Ovary (tissue), 9 donors: Measurements from ENCODE around the gene NPHP3. TPM values are rescaled to one million over a fixed set of nuclear protein-coding genes. Genes with fewer than 3 reads are reported as not detected.

Experiments used
- DNase-seq, 5 donors: peaks; one replicate each; pipeline ENCODE4 v3.0.0-alpha.2; 2019 to 2020
- H3K27ac ChIP-seq, 2 donors: fragments of 200-600 bp; one replicate each; pipeline versions ENCODE4 v1.5.1 to v1.8.0; 2019 to 2022
- H3K27me3 ChIP-seq: fragments of 200-600 bp; one replicate; pipeline ENCODE4 v1.8.0; 2022
- H3K36me3 ChIP-seq: fragments of 200-600 bp; sonication (generic); one replicate; pipeline ENCODE4 v1.5.1; 2019
- H3K4me1 ChIP-seq: one replicate; pipeline ENCODE4 v1.8.1; 2013; ENCODE audit warnings: mild to moderate bottlenecking, moderate library complexity; ENCODE audit not compliant: insufficient read depth
- H3K4me3 ChIP-seq: fragments of 200-600 bp; sonication (generic); one replicate; pipeline ENCODE4 v1.5.1; 2017
- H3K9me3 ChIP-seq, 2 donors: fragments of 200-600 bp in 1 of 2; sonication (generic) in 1 of 2; one replicate each; pipeline versions ENCODE4 v1.5.1 to v1.8.1; 2013 to 2019; ENCODE audit warnings: mild to moderate bottlenecking in 1 of 2, moderate library complexity in 1 of 2
- EP300 ChIP-seq: sonication (generic); formaldehyde crosslinking; IDR thresholded peaks from one replicate; pipeline ENCODE4 v1.6.1; 2017; ENCODE audit warnings: antibody characterized with exemption
- POLR2A ChIP-seq: fragments of 450-650 bp; IDR thresholded peaks from one replicate; pipeline ENCODE4 v1.6.1; 2017; ENCODE audit warnings: antibody characterized with exemption, mild to moderate bottlenecking, moderate library complexity
- WGBS, 3 donors: extraction: QIAGEN DNeasy Blood & Tissue Kit in 1 of 3; methylation state at CpG; one replicate each; pipeline versions ENCODE4 v1.1.5 to v1.1.7; 2013 to 2017; 5-methylcytosine and 5-hydroxymethylcytosine counted together
- intact Hi-C, 4 donors: fragments of 100-400 bp; cut with DNase I; formaldehyde crosslinking; loops; one replicate each; pipeline versions ENCODE4 v1.11.0 to v1.15.1; 2022 to 2023
- polyA plus RNA-seq, 2 donors: library from polyadenylated mRNA; stranded (reverse); fragments of 200-250 nt in 1 of 2; fragments of 350-450 nt in 1 of 2; fragmentation: Illumina TruSeq in 1 of 2; extraction: RNeasy Lipid Tissue Mini Kit (QIAGEN cat#74804) in 1 of 2; gene quantifications; one replicate each; pipeline ENCODE4 v1.2.3, GENCODE V29; 2013 to 2014
- total RNA-seq, 7 donors: library from RNA; depleted of rRNA in 2 of 7; stranded (reverse); fragments of >200 nt in 2 of 7; fragmentation: NEBNext Ultra II Directional in 3 of 7; extraction: Animal tissue kit (Norgen Biotek cat#: 25700) in 3 of 7; gene quantifications; one replicate each; pipeline versions ENCODE4 v1.1.0 to v1.2.4, GENCODE V29; 2016 to 2023
- TF ChIP-seq, protein P1 (sequence below), 3 donors: fragments of 450-650 bp in 2 of 3; fragments of 200-600 bp in 1 of 3; IDR thresholded peaks; one replicate each; pipeline versions ENCODE4 v1.5.1 to v1.8.0; 2016 to 2022; ENCODE audit warnings: antibody characterized with exemption in 3 of 3, mild to moderate bottlenecking in 1 of 3
- donor health status: DM: no; HTN: no; CAD: no; lungs with moderate emphysema.
- donor health status: DM: no; HTN: no; CAD: no.
- donor health status: Bipolar disorder and iron deficiency.
- donor health status: DM: yes; HTN: yes; CAD: no.
- donor health status: DM: no; HTN: no; CAD: no.
- donor health status: DM: yes; HTN: yes; CAD: no.

The NPHP3 gene
- total and polyA plus RNA-seq, 9 donors: 25.8 to 66.9 (median 36.8) TPM

DNA sequence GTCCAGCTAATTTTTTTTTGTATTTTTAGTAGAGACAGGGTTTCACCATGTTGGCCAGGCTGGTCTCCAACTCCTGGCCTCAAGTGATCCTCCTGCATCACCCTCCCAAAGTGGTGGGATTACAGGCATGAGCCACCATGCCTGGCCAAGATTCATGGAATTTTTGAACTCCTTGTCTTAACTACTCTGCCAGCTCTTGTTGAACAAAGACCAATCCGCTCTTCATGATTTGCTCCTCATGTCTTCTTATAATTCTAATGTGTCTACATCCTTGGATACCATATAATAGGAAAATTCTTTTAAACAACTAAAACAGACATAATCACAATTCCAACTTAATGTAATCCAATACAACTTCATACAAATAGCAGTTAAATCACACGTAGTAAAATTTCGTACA lies 40.8 kb downstream of the NPHP3 start:
- WGBS, 3 donors: 98% methylated on average over 3 of the region's 3 CpGs
- H3K4me1 ChIP-seq: no peaks in the 10 kb centered on the region
- TF ChIP-seq, protein P1, sequence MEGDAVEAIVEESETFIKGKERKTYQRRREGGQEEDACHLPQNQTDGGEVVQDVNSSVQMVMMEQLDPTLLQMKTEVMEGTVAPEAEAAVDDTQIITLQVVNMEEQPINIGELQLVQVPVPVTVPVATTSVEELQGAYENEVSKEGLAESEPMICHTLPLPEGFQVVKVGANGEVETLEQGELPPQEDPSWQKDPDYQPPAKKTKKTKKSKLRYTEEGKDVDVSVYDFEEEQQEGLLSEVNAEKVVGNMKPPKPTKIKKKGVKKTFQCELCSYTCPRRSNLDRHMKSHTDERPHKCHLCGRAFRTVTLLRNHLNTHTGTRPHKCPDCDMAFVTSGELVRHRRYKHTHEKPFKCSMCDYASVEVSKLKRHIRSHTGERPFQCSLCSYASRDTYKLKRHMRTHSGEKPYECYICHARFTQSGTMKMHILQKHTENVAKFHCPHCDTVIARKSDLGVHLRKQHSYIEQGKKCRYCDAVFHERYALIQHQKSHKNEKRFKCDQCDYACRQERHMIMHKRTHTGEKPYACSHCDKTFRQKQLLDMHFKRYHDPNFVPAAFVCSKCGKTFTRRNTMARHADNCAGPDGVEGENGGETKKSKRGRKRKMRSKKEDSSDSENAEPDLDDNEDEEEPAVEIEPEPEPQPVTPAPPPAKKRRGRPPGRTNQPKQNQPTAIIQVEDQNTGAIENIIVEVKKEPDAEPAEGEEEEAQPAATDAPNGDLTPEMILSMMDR (IDR thresholded peaks at IDR 0.05): no peak
- no peak for TF ChIP-seq POLR2A
- no peak for TF ChIP-seq EP300
- intact Hi-C loops: no loop called here
- no peaks in the 10 kb centered on the region for H3K36me3 ChIP-seq
- DNase-seq: no peak
- H3K27ac ChIP-seq: no peak overlapping the region
- H3K9me3 ChIP-seq: no peaks in the 10 kb centered on the region
- H3K4me3 ChIP-seq: no peak overlapping the region
- H3K27me3 ChIP-seq: no peaks in the 10 kb centered on the region

DNA sequence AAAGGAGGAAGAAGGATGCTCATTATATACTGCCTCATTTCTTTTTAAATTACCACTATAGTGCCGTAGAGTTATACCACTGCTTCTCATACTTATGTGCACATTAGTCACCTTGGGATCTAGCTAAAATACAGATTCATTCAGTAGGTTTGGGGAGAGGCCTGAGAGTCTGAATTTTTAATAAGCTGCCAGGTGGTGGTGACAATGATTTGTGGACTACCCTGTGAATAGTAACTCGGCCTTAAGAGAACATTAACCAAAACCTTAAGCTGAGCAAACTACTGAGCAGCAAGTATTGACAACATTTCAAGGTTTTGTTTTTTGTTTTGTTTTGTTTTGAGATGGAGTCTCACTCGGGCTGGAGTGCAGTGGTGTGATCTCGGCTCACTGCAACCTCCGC lies 42.3 kb downstream of the NPHP3 start:
- DNase-seq: no peak
- H3K4me3 ChIP-seq: no peak overlapping the region
- H3K9me3 ChIP-seq: no peaks in the 10 kb centered on the region
- no peaks in the 10 kb centered on the region for H3K4me1 ChIP-seq
- H3K36me3 ChIP-seq: no peaks in the 10 kb centered on the region
- 59 to 77% (median 62%) methylated on average over 5 of the region's 5 CpGs for WGBS, 3 donors
- no peaks in the 10 kb centered on the region for H3K27me3 ChIP-seq
- intact Hi-C loops: no loop called here
- no peak for TF ChIP-seq EP300
- TF ChIP-seq, protein P1 (IDR thresholded peaks at IDR 0.05): no peak
- TF ChIP-seq POLR2A: no peak
- no peak overlapping the region for H3K27ac ChIP-seq

DNA sequence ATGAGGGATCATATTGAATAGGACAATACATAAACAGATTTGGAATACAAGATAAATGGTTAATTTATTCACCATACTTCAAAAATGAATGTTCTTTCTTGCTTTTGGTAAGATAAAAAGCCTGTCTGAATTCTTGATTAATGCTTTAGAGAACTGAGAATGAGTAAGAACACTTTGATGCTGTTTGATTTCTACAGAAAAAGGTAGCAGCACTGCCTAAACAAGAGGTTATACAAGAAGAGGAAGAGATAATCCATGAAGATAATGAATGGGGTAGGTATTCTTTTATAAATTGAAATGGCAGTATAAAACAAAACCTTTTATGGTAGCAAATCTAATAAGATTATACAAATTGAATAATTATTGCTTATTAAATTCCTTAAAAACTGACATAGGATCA lies 46.8 kb downstream of the NPHP3 start:
- TF ChIP-seq POLR2A (no peak), EP300 (no peak)
- TF ChIP-seq, protein P1 (IDR thresholded peaks at IDR 0.05): no peak
- H3K36me3 ChIP-seq: no peaks in the 10 kb centered on the region

DNA sequence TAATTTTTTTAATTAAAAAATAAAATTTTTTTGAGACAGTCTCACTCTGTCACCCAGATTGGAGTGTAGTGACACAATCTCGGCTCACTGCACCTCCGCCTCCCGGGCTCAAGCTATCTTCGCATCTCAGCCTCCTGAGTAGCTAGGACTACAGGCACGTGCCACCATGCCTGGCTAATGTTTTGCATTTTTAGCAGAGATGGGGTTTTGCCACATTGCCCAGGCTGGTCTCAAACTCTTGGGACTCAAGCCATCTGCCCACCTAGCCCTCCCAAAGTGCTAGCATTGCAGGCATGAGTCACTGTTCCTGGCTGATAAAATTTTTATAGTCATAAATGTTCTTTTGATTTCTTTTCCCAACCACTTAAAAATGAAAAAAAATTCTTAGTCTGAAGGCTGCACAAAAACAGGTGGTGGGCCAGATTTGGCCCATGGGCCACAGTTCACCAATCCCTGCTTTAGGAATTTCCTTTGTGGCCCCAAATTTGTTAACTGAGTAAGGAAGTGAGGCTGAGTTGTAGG lies 52.9 kb downstream of the NPHP3 start:
- H3K9me3 ChIP-seq: no peaks in the 10 kb centered on the region
- no peaks in the 10 kb centered on the region for H3K4me1 ChIP-seq
- H3K27ac ChIP-seq: no peak overlapping the region
- TF ChIP-seq POLR2A: no peak
- no peak for DNase-seq
- intact Hi-C loops: no loop called here
- 91 to 94% (median 93%) methylated on average over 5 of the region's 5 CpGs for WGBS, 3 donors
- no peaks in the 10 kb centered on the region for H3K27me3 ChIP-seq
- H3K36me3 ChIP-seq: no peaks in the 10 kb centered on the region
- H3K4me3 ChIP-seq: no peak overlapping the region

More for the DNA sequence above, 46.8 kb downstream of the NPHP3 start:
- H3K27ac ChIP-seq: no peak overlapping the region
- intact Hi-C loops: no loop called here
- H3K4me1 ChIP-seq: no peaks in the 10 kb centered on the region
- no peak overlapping the region for H3K4me3 ChIP-seq
- no peak for DNase-seq
- no peaks in the 10 kb centered on the region for H3K9me3 ChIP-seq
- H3K27me3 ChIP-seq: no peaks in the 10 kb centered on the region

DNA sequence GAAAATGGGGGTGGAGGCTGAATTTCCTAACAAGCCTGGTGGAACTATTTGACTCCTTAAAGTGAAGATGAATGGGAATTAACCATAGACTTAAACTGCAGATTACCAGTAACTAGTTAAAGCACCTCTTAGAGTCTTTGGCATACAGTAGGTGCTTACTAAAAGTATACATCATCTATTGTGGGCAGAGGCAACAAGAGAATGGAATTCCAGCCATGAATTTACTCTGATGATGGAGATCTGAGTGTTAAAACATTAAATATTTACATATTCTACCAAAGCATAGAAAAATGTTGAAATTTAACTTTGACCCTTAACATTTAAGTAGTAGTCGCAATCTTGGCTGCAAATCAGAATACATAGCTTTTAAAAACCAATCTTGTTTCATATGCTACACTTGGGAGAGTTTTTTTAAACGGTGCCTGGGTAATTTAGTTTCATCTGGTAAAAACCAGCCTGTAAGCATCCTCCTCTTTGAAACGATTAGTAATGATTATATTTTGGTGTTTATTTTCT lies 56.9 kb downstream of the NPHP3 start:
- intact Hi-C loops: no loop called here
- H3K4me1 ChIP-seq: peaks cover 2% of the 10 kb centered on the region
- WGBS, 3 donors: 25 to 55% (median 41%) methylated on average over 3 of the region's 3 CpGs
- TF ChIP-seq EP300 (no peak), POLR2A (no peak)
- TF ChIP-seq, protein P1 (IDR thresholded peaks at IDR 0.05): no peak
- no peaks in the 10 kb centered on the region for H3K9me3 ChIP-seq
- no peaks in the 10 kb centered on the region for H3K36me3 ChIP-seq
- H3K4me3 ChIP-seq: no peak overlapping the region
- DNase-seq: no peak
- no peak overlapping the region for H3K27ac ChIP-seq
- H3K27me3 ChIP-seq: no peaks in the 10 kb centered on the region
